Stimulated activated CD4-positive, alpha-beta T cell treated with anti-CD3 and anti-CD28 coated beads, Interleukin-15, amount 100 ng/mL, for 24 hours (primary cell): ENCODE results near the gene OCSTAMP.

ENCODE experiments used
- DNase-seq: peaks from one replicate; pipeline ENCODE4 v3.0.0-alpha.2; 2020

OCSTAMP gene

DNA sequence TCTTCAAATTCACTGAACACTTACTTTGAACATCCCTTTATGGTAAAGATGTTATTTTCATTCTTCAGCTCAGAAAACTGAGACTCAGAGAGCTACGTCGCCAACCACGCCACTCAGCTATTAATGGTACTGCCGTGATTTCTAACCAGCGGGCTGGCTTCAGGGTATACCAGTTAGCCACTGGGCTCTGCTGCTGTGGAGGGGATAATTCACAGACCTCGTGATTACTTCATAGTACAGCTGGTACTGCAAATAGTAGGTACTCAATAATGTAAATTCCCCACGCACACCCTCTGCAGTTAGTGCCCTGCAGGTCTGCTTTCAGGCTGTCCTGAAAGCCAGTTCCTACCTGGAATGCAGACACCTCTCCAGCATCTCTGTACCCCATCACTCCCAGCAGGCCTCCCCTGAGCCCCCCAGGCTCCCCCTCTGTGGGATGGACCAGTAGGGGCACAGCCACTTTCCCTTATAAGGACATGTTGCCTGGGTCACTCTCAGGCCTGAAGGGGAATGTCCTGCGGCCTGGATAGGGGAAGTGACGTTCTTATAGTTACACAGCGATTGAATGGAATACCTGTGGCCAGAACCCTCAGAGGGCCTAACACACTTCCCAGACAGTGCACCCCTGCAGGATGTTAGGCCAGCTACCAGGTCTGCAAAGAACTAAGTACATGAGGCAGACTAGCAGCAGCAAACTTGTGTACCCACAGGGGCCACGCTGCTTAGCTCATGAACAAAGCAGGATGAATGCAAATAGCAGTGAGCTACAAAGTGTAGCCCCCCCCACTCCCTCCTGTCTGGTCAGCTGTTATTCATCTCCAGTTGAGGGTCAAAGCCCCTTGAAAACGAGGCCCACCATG lies 1.3 kb upstream of the OCSTAMP start:
- no peak for DNase-seq

DNA sequence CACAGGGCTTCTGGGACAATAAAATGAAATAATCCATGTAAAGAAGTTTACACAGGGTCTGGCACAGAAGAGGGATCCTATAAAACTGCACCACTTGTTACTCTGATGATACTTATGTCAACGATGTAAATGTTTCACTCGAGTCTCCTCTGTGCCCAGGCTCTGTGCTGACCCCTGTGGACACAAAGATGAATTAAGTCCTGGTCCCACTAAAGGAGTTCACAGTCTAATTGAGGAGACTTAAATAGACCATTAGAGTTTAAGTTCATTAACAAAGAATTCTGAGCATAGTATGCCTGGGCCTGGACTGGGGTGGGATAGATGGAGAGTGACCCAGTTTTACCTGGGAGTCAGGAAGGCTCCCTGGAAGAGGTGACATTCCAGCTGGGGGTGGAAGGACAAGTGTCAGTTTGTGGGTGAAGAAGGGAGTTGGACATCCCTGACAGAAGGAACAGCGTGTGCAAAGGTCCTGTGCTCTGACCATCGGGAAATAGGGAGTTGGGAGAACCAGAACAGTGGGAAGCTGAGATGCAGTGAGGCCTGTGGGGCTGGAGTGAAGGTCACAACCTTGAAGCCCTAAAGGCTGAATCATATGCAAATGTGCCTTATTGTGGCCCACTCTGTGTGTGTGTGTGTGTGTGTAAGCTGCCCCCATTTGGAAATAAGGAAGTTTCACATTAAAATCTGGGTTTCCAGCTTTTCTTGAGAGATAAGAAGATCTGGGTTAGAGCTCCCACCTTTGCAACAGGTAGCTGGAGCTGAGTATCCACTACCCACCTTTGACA lies 1.1 kb downstream of the OCSTAMP start:
- no peak for DNase-seq

DNA sequence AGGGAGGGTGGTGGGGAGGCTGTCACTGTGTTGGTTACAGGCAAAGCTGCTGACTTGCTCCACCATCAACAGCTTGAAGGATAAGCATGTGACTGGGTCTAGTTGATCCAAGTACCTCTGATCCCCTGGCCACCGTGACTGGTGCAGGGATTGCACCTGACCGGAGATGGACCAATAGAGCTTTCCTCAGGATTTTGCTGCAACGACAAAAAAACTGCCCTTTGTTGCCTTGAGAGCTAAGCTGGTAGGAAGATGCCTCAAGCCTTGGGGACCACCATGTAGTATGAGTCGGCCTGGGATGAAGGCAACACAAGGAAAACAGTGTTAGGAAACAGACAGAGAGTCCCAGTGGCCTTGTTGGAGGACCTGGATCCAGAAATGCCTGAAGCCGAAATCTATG lies 1.8 kb downstream of the OCSTAMP start:
- no peak for DNase-seq

DNA sequence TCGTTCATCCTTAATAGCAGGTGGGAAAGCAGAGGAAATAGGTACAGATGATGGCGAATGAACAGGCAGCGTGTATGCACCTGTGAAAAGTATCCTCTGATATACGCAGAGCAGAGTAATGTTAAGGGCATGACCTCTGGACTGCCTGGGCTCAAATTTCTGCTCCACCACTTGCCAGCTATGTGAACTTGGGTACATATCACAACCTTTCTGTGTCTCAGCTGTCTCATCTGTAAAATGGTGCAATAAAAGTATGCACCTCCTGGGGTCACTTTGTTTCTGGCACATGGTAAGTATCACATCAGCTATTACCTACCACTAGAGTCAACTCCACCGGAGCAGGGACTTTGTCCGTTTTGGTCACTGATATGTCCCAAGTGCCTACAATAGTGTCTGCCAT lies 2.5 kb downstream of the OCSTAMP start:
- DNase-seq = no peak

DNA sequence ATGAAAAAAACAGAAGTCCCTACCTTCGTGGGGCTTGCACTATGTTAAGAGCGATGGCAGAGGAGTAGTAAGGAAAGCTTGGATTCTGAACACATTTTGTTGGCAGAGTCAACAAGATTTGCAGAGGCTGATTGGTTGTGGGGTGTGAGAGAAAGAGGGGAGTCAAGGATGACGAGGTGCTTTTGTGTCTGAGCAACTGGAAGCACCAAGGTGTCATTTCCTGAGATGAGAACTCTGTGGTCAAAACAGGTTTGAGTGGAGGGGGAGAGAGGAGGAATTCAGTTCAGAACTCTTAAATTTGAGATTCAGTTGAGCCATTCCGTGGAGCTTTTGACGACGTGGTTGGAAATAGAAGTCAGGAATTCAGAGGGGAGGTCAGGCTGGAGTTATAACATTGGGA lies 3.5 kb downstream of the OCSTAMP start:
- DNase-seq = no peak

DNA sequence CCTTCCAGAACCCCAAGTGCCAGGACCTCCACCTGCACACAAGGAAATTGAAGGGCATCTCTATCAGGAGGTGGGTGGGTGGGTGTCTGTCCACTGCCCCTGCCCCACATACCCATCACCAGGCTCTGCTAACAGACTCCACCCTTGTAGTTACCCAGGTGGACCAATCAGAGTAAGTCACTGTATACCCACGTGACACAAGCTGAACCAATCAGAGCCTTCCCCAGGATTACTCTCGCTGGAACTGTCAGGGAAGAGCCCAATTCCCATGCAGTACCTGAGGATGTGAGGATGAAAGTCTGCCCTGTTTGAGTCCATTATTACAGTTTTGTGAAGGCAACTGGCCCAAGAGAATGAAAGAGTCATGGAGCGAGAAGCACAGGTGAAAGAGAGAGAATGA lies 4.2 kb downstream of the OCSTAMP start:
- DNase-seq = no peak

DNA sequence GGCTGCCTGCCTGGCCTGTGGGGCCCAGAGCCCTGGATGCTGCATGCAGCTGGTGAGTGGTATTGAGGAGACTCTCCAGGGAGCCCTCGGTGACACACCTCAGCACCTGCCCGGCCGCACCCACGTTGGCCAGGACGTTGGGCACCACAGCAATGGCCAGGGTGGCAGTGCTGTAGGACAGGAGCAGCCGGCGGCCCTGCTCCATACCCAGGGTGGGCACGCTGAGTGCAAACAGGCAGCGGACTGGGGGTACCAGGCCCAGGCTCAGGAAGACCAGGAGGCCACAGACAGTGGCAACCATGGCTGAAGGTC lies 4.7 kb downstream of the OCSTAMP start:
- DNase-seq = no peak

DNA sequence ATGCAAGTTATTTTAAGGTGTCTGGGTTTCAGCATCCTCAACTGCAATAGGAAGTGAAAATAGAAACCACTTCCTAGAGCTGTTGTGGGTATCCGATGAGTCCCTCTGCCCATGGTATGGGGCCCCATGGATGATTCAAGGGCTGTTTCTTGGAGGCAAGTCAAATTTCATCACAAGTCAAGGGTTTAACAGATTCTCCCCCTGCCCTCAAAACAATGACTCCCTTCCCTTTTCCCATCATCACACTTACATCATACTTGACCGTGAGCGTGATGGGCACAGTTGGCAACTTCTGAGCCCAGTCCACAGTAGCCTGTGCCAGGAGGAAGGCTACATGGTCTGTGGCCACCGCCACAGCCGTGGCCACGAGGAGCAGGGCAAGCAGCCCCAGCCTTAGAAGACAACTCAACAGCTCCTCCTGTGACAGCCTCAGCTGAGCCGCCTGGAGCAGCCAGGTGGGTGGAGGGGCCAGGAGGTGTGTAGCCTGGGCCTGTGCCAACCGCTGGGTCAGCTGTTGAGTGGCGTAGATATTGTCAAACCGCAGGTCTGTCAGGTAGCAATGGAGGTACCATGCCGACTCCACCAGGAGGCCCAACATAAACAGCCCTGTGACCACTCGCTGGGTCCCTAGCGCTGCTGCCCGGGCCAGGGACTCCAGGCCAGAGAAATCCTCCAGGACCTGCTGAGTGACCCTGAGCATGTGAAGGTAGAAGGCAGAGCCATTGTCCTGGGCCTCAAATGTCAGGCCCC lies 5.2 kb downstream of the OCSTAMP start:
- DNase-seq = peak; percentile 52

DNA sequence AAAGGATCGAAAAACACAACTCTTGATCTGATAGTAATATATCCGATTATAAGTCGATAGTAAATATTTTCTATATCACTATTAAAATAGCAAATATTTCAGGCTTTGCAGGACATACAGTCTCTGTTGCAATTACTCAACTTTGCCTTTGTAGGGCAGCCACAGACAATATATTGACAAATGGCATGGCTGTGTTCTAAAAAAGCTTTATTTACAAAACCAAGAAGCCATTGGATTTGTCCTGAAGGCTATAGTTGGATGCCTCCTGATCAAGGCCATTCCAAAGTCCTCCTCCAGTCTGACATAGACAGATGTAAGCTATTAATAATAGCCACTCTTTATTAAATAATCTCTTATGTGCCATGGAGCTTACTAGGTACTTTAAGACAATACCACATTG lies 5.9 kb downstream of the OCSTAMP start:
- no peak for DNase-seq

DNA sequence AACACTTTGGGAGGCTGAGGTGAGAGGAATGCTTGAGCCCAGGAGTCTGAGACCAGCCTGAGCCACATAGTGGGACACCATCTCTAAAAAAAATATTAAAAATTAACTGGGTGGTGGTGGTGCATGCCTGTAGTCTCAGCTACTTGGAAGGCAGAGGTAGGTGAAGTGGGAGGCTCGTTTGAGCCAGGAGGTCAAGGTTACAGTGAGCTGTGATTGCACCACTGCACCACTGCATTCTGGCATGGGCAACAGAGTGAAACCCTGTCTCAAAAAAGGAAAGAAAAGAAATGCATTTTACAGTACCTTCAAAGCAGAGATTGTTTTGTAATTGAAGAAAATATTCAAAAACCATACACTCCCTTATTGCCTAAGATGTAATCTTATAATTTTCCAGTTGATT lies 6.5 kb downstream of the OCSTAMP start:
- no peak for DNase-seq

DNA sequence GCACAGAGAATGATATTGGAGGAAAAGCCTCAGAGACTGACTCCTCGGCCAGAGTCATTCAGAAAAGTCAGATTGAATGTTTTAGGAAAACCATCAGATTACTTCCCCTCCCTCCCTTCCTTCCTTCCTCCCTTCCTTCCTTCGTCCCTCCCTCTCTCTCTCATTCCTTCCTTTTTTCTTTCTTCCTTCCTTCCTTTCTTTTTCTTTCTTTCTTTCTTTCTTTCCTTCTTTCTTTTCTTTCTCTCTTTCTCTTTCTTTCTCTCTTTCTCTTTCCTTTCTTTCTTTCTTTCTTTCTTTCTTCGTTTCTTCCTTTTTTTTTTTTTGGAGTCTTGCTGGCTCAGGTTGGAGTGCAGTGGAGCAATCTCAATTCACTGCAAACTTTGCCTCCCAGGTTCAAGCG lies 7.4 kb downstream of the OCSTAMP start:
- no peak for DNase-seq

DNA sequence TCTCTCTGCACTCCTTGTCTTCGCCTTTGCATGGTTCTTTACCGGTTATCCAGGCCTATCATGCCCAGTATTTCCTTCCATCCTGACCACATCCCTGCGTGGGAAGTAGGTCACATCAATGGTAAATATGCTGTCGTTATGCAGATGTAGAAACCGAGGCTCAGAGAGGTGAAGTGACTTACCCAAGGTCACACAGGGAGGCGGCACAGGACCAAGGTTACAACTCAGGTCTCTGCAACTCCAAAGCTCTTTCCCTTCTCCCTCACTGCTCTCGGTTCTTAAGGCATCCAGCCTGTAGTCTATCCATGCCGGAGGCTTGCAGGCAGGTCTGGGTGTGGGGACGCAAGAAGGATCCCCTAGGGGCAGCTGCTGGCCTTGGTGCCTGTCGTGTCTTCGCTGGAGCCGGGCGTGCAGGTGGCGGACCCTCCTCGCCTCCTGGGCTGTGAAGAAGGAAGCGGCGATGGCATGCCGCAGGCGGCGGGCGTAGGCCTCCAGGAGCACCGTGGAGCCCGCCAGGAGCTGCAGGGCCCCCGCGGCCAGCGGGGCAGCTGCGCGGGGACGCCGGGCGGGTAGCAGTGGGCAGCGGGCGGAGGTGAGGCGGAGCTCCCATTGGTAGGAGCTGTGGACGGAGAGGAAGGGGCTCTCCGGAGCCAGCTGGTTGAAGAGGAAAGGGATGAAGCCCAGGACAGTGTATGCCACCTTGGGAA lies 9.1 kb downstream of the OCSTAMP start:
- no peak for DNase-seq

DNA sequence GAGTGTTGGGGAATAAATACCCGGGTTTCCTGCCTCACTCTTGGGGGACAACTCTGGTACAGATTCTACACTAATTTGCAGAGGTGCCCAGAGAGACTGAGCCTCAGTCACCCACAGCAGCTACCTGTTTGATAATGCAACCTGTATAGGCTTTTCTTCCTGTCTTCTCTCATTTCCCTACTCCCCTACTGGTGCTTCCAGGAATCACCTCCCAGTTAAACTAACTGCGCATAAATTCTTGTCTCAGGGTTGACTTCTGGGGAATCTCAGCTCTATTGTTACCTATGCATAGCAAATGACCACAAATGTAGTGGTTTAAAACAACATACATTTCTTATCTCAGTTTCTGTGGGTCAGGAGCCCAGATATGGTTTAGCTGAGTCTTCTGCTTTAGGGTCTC lies 11.3 kb downstream of the OCSTAMP start:
- DNase-seq = no peak

DNA sequence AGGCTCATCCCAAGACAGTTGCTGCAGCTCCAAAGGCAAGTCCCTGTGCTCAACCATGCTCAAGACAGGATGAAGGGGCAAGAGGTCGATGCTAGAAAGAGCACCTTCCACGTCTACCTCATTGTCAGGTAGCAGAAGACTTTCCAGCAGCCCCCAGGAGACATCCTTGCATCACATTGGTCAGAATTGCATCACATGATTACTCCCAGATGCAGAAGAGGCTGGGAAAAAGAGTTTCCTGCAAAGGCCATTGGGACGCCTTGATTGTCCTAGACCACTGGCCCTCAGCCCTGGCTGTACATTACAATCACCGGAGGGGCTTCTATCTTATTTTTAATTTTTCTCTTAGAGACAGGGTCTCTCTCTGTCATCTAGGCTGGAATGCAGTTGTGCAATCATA lies 19.8 kb downstream of the OCSTAMP start:
- DNase-seq = no peak

DNA sequence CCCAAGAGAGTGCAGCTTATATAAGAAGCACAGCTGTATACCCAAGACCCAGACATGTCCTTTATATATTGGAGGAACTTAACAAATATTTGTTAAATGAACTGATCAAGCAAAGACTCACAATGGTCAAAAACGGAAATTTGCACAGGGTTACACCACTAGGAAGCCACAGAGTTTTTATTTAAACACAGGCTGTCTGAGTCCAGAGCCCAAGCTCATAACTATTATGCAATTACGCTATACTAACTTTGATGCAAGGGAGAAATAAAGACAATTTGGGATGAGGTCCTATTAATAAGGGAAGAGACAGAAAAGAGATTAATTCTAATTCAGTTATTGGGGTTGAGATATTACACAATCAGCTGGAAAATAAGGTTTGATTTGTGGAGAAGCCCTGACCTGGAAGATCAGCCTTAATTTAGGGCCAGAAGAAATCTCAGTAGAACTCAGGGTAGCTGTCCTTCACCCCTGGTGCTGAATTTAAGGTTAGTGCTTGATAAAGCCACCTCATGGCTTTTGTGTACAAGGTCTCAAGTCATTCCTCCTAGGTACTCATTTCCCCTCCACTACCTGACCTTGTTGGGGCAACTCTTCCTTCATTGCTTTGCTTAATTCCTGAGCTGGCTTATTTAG lies 26.6 kb downstream of the OCSTAMP start:
- no peak for DNase-seq

DNA sequence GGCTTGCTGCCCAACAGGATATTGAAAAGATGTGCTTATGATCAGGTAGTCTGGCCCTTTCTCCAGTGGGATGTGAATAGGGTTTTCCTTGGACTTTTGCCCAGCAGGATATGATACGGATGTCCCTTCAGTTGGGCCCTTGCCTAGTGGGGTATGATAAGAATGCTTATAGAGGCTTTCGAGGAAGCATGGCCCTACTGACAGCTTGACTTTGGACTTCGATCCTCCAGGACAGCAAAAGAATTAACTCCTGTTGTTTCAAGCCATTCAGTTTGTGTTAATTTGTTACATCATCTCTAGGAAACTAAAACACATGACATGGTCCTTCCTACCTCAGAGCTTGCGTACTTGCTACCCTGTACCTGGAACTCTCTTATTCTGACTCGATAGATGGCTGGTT lies 27.3 kb downstream of the OCSTAMP start:
- DNase-seq = no peak

DNA sequence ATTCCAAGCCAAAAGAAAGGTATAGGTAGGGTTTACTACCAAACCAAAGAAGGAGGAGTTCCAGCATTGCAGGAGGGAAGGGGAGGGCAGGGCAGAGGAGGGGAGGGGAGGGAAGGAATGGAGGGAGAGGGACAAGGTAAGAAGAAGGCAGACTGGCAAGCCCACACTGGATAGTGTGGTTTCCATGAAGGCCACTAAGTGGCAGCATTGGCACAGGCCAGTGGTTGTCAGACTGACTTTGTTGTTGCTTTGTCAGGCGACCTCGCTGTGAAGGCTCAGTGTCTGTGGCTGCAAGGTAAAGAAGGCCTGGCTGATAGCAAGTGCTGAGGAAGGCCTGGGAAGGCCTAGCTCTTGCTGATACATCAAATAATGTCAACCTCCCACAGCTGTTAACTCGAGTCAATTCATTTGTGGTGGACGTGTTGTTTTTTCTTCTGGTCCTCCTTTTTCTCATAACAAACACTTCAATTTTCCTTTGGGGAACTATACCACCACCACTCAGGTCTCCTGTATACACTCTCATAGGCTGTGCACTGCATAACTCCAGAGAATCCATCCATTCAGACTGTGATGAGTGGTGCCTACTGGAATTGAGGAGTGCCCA lies 29.4 kb downstream of the OCSTAMP start:
- peak; percentile 56 for DNase-seq

DNA sequence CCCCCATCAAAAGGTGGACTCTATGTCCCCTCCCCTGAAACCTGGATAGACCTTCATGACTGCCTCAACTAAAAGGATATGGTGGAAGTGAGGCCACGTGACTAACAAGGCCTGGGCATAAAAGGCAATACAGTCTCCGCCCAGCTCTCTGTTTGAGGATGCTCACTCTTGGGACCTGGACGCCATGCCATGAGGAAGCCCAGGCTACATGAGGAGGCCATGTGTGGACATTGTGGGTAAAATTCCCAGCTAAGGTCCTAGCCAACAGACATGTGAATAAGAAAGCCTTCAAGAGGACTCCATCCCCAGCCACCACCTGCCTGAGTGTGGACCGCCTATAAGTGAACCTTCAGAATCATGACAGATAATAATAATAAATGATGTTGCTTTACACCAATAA lies 29.9 kb downstream of the OCSTAMP start:
- DNase-seq = no peak

DNA sequence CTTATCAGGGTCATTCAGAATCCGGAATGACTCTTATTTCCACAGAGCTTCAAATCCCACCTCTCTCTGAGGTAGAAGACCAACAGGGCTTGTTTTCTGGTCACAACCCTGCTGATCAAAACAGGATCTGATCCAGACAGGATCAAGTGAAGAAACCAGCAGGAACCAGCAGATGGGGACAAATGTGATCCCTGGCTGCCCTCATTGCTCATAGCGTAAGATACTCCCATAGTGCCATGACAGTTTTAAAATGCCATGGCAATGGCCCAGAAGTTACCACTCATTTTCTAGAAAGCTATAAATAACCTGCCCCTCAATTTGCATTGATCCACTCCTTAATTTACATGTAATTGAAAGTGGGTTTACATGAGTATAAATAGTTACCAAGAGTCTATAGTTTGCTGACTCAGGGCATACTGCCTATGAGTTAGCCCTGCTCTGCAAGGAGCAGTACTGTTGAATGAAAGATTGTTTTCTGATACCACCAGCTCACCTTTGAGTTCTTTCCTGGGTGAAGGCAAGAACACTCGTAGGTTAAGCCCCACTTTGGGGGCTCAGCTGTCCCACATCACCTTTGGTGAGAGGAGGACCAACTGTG lies 30.9 kb downstream of the OCSTAMP start:
- DNase-seq = no peak

DNA sequence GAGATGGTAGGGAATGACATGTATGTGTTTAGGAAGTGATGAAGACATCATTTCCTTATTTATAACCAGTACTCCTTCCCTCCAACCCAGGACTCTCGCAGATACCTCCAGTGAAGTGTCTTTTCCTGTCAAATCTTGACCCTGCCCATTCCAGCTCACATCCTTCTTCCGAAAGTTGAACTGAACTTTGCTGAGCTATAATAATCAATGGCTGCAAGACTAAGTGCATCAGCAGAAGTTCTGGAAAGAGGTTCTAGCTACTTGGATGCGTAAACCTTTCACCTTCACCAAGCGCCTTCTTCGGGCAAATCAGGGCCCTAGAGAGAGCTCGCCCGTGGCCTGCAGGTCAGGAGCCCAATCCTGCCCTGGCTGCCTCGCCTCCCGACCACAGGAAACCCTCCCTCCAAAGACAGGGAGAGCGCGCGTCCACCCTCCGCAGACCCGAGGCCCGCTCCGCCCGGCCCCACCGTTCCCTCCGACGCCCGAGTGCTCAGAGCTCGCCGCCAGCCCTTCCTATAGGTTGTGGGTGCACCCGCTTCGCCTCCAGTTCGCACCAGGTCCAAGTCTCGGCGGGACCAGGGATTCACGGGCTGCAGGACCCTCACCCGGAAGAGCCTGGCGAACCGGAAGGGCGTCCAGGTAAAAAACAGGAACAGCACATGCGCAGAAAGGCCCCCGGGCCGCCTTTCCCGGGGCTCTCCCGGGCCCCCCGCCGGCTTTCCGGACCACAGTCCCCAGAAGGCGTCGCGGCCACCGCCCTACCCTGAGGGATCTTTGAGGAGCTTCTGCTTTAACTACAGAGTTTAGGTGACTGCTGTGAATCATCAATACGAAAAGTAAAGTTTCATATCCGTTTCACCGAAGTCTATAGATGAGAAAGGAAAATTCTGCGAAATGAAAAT lies 37.3 kb downstream of the OCSTAMP start, which contains the start of gene ZNF334:
Gene ZNF334, minus strand, starts transcription at position 617 of the 902 bp plus-strand sequence. CDS start 1,457 bp downstream, outside the sequence.
- peak; percentile 74 for DNase-seq

DNA sequence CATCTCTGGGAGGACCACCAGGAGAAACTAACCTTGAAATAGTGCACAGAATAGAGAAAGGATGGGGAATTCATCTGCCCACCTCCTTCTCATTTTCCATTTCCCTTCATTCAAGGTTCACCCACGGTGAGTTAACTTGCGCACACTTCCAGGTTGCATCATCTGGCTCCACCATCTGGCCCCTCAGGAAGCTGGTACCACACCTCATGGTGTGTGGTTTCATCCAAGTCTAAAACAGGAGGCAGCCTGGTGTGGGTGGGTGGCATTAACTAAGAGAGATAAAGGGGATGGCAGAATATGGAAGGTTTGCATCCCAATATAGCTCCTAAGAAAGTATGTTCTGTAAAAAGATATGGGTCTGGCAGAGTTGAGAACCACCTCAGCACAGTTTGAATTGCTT lies 40.9 kb downstream of the OCSTAMP start:
- DNase-seq = no peak
